GM21526 (cell line): ENCODE results near the gene CCDC7.
A peak's percentile ranks its signal among the peaks of the same experiment; 100 is the strongest.
"Not testable (repeated sequence)": the region's sequence is repeated elsewhere in the genome, so short reads cannot be mapped to it uniquely, and the experiment has no call there.

ENCODE experiments used
- ATAC-seq: cut with Tn5 transposase; IDR thresholded peaks from one replicate; pipeline ENCODE4 v1.9.1; 2021; ENCODE audit warnings: moderate library complexity; ENCODE audit not compliant: unreplicated experiment, low FRiP score

The CCDC7 gene

GRCh38 chr10:32446536-32447406 lies 831 bp downstream of the CCDC7 start:
- no peak for ATAC-seq

- no peak for ATAC-seq
These were observed 8.2 kb downstream of the CCDC7 start for GRCh38 chr10:32454148-32454547.

- no peak for ATAC-seq
These were observed 13.2 kb downstream of the CCDC7 start for GRCh38 chr10:32459051-32459698.

GRCh38 chr10:32461203-32461602 lies 15.3 kb downstream of the CCDC7 start:
- peak; percentile 69 for ATAC-seq

- peak; percentile 62 for ATAC-seq
These were observed 25.3 kb downstream of the CCDC7 start for GRCh38 chr10:32471232-32471631.

GRCh38 chr10:32477499-32477898 lies 31.6 kb downstream of the CCDC7 start:
- ATAC-seq: no peak

GRCh38 chr10:32481606-32482005 lies 35.7 kb downstream of the CCDC7 start:
- no peak for ATAC-seq

- not testable (repeated sequence) for ATAC-seq
These were observed 37.1 kb downstream of the CCDC7 start for GRCh38 chr10:32483019-32483502.

- not testable (repeated sequence) for ATAC-seq
These were observed 42.1 kb downstream of the CCDC7 start for GRCh38 chr10:32488038-32488437.

GRCh38 chr10:32489158-32489557 lies 43.2 kb downstream of the CCDC7 start:
- ATAC-seq: no peak

GRCh38 chr10:32489901-32490300 lies 44.0 kb downstream of the CCDC7 start:
- ATAC-seq: no peak

GRCh38 chr10:32494562-32494961 lies 48.6 kb downstream of the CCDC7 start:
- not testable (repeated sequence) for ATAC-seq

- not testable (repeated sequence) for ATAC-seq
These were observed 54.2 kb downstream of the CCDC7 start for GRCh38 chr10:32500136-32500535.

- ATAC-seq: no peak
These were observed 56.0 kb downstream of the CCDC7 start for GRCh38 chr10:32501906-32502305.

- ATAC-seq: not testable (repeated sequence)
These were observed 60.0 kb downstream of the CCDC7 start for GRCh38 chr10:32505762-32506420.

GRCh38 chr10:32511599-32511998 lies 65.7 kb downstream of the CCDC7 start:
- ATAC-seq: no peak

GRCh38 chr10:32516567-32517495 lies 70.9 kb downstream of the CCDC7 start:
- ATAC-seq: no peak

- no peak for ATAC-seq
These were observed 84.3 kb downstream of the CCDC7 start for GRCh38 chr10:32530231-32530630.

- no peak for ATAC-seq
These were observed 92.3 kb downstream of the CCDC7 start for GRCh38 chr10:32538256-32538655.
